DMS 273 treated with DMSO at 0.1 percent for 48 hours (cell line): Measurements from ENCODE around the gene KIF5B.
"Not testable (repeated sequence)": the region's sequence is repeated elsewhere in the genome, so short reads cannot be mapped to it uniquely, and the experiment has no call there.

Experiments used
- DNase-seq: peaks from one replicate; lab custom pipeline; 2025; lab: John Stamatoyannopoulos, UW

KIF5B gene

GRCh38 chr10:32007026-32007425 lies 49.2 kb downstream of the KIF5B start:
- DNase-seq = no peak

- peak; percentile 12 for DNase-seq
These were observed 51.2 kb downstream of the KIF5B start for GRCh38 chr10:32005050-32005449.

- DNase-seq = no peak
These were observed 52.0 kb downstream of the KIF5B start for GRCh38 chr10:32004161-32004591.

- no peak for DNase-seq
These were observed 53.7 kb downstream of the KIF5B start for GRCh38 chr10:32002531-32002930.

GRCh38 chr10:32000937-32001336 lies 55.3 kb downstream of the KIF5B start:
- DNase-seq = no peak

- no peak for DNase-seq
These were observed 56.4 kb downstream of the KIF5B start for GRCh38 chr10:31999836-32000235.

GRCh38 chr10:31999070-31999660 lies 57.1 kb downstream of the KIF5B start:
- no peak for DNase-seq

- DNase-seq = no peak
These were observed 61.3 kb downstream of the KIF5B start for GRCh38 chr10:31994926-31995325.

GRCh38 chr10:31990937-31991336 lies 65.3 kb downstream of the KIF5B start:
- DNase-seq = no peak

- not testable (repeated sequence) for DNase-seq
These were observed 68.4 kb downstream of the KIF5B start for GRCh38 chr10:31987786-31988185.

GRCh38 chr10:31982111-31982510 lies 74.1 kb downstream of the KIF5B start:
- DNase-seq = no peak

GRCh38 chr10:31980471-31980870 lies 75.8 kb downstream of the KIF5B start:
- DNase-seq = no peak

- not testable (repeated sequence) for DNase-seq
These were observed 77.2 kb downstream of the KIF5B start for GRCh38 chr10:31979071-31979470.

GRCh38 chr10:31978156-31978483 lies 78.1 kb downstream of the KIF5B start:
- DNase-seq = no peak

- no peak for DNase-seq
These were observed 78.6 kb downstream of the KIF5B start for GRCh38 chr10:31977440-31978155.

GRCh38 chr10:31975157-31975765 lies 81.0 kb downstream of the KIF5B start:
- no peak for DNase-seq

GRCh38 chr10:31974434-31975124 lies 81.6 kb downstream of the KIF5B start:
- DNase-seq = no peak

GRCh38 chr10:31972519-31973041 lies 83.6 kb downstream of the KIF5B start:
- DNase-seq = no peak

GRCh38 chr10:31969847-31970246 lies 86.4 kb downstream of the KIF5B start:
- DNase-seq = not testable (repeated sequence)

GRCh38 chr10:31963589-31963980 lies 92.6 kb downstream of the KIF5B start:
- no peak for DNase-seq

- no peak for DNase-seq
These were observed 93.2 kb downstream of the KIF5B start for GRCh38 chr10:31962826-31963588.
